Measurements from ENCODE around the gene CASP10. TPM values are rescaled to one million over a fixed set of nuclear protein-coding genes. Genes with fewer than 3 reads are reported as not detected.

CASP10 gene
- total RNA-seq, 2 donors from 2014 or later, result 10.3 to 12.3 TPM

DNA sequence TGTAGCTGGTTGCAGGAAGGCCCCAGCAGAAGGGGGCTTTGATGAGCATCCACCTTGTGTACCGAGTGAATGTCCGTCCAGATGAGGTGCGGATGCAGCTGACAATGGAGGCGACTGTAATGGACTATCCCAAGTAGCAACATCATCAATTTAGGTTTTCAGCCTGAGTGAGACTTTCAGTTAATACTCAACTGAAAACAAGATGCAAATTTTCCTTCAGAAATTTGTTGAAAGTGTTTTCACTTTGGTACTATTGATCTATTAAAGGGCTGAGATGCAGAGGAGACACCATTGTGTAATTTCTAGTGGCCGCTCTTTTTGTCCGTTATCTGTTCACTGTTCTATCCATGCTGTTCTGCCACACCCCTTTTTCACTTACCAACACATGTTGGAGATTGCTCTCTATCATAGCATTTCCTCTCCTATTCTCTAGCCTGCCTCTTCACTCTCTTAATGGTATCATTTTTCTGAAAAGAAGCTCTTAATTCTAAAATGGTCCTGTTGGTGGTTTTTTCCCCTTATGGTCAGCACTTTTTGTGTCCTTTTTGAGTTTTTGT lies 65.4 kb downstream of the CASP10 start:
- Histone ChIP-seq H3K27me3 (replicated peaks; ENCODE audit: insufficient read depth) (no peaks in the 10 kb centered on the region), H3K27ac (no peak overlapping the region), H3K9me3 (no peaks in the 10 kb centered on the region), H3K4me1 (ENCODE audit: control insufficient read depth in 1 of 2, low read depth in 2 of 2) (no peaks in the 10 kb centered on the region), H3K36me3 (no peaks in the 10 kb centered on the region), H3K4me3 (no peak overlapping the region)
- ATAC-seq (ENCODE audit: insufficient number of reproducible peaks, low FRiP score, low read depth) (no peak), DNase-seq (ENCODE audit: low spot score) (no peak)
- TF ChIP-seq, protein P1, sequence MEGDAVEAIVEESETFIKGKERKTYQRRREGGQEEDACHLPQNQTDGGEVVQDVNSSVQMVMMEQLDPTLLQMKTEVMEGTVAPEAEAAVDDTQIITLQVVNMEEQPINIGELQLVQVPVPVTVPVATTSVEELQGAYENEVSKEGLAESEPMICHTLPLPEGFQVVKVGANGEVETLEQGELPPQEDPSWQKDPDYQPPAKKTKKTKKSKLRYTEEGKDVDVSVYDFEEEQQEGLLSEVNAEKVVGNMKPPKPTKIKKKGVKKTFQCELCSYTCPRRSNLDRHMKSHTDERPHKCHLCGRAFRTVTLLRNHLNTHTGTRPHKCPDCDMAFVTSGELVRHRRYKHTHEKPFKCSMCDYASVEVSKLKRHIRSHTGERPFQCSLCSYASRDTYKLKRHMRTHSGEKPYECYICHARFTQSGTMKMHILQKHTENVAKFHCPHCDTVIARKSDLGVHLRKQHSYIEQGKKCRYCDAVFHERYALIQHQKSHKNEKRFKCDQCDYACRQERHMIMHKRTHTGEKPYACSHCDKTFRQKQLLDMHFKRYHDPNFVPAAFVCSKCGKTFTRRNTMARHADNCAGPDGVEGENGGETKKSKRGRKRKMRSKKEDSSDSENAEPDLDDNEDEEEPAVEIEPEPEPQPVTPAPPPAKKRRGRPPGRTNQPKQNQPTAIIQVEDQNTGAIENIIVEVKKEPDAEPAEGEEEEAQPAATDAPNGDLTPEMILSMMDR (IDR thresholded peaks at IDR 0.05), result no peak

DNA sequence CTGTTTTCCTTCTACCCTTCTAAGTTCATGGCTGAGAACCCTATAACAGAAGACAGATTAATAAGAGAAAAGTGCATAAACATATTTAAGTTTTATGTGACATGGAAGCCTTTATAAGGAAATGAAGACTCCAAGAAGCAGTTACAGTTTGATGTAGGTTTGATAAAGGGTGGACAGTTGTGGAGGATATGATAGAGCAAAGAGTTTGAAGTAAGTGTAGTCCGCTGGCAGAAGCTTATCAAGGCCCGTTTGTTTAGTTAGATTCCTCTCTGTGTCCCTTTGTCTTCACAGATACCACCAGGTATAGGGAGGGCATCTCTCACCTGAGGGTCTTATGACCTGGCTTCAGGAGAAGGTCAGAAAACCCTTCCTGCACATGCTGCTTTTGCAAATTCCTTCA lies 66.9 kb downstream of the CASP10 start:
- ATAC-seq (ENCODE audit: insufficient number of reproducible peaks, low FRiP score, low read depth) (no peak), DNase-seq (ENCODE audit: low spot score) (no peak)
- H3K36me3 ChIP-seq, result no peaks in the 10 kb centered on the region
- H3K9me3 ChIP-seq, result no peaks in the 10 kb centered on the region
- no peaks in the 10 kb centered on the region for H3K27me3 ChIP-seq (replicated peaks; ENCODE audit: insufficient read depth)
- H3K4me3 ChIP-seq, result no peak overlapping the region
- H3K27ac ChIP-seq, result no peak overlapping the region
- TF ChIP-seq, protein P1 (IDR thresholded peaks at IDR 0.05), result no peak
- peaks cover 2 to 3% of the 10 kb centered on the region in 2 donors for H3K4me1 ChIP-seq (ENCODE audit: control insufficient read depth in 1 of 2, low read depth in 2 of 2)

DNA sequence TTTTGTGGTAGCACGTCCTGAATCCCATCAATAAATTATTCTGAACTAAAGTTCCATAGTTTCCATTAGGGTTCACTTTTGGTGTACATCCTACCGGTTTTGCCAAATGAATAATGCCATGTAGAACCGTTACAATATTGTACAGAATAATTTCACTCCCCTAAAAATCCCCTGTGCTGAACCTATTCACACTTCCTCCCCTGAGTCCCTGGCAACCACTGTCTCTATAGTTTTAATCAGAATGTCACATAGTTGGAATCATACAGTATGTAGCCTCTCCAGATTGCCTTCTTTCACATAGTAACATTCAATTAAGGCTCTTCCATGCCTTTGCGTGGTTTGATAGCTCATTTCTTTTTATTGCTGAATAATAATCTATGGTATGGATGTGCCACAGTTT lies 67.8 kb downstream of the CASP10 start:
- Histone ChIP-seq H3K36me3 (no peaks in the 10 kb centered on the region), H3K27ac (no peak overlapping the region), H3K9me3 (no peaks in the 10 kb centered on the region), H3K27me3 (replicated peaks; ENCODE audit: insufficient read depth) (no peaks in the 10 kb centered on the region), H3K4me1 (ENCODE audit: control insufficient read depth in 1 of 2, low read depth in 2 of 2) (peaks cover 2 to 3% of the 10 kb centered on the region in 2 donors), H3K4me3 (no peak overlapping the region)
- TF ChIP-seq, protein P1 (IDR thresholded peaks at IDR 0.05), result no peak
- DNase-seq (ENCODE audit: low spot score) (no peak), ATAC-seq (ENCODE audit: insufficient number of reproducible peaks, low FRiP score, low read depth) (no peak)

DNA sequence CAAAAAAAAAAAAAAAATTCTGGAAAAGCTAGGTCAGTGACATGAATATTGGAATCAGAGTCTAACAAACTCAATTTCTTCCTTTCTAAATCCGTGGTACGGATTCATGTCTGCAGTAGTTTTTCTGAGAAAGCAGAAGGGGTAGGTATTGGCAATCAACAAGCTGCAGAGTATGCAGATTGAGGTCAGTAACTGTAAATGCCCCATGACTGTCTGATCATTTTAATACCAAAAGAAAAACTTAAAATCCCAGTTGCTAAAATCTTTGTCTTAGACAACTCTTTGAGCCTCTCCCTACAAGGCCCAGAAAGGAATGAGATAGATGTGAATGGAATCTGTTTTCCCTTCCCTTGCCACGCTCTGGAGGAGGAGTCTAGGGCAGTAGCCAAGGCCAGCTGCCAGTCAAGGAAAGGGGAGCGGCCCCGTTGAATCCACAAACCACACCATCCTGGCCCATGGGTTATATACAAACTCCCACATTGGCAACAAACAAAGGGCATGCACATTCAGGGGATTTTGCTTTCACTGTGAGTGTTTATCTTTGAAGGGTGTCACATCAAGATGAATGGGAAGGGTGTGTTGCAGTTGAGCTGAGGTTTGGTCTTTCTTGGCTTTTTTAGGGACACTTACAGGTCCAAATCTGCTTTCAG lies 71.3 kb downstream of the CASP10 start:
- H3K4me3 ChIP-seq, result no peak overlapping the region
- TF ChIP-seq, protein P1 (IDR thresholded peaks at IDR 0.05), result no peak
- H3K27me3 ChIP-seq (replicated peaks; ENCODE audit: insufficient read depth), result no peaks in the 10 kb centered on the region
- H3K36me3 ChIP-seq, result no peaks in the 10 kb centered on the region
- peaks cover 7 to 11% of the 10 kb centered on the region in 2 donors for H3K4me1 ChIP-seq (ENCODE audit: control insufficient read depth in 1 of 2, low read depth in 2 of 2)
- ATAC-seq (ENCODE audit: insufficient number of reproducible peaks, low FRiP score, low read depth) (no peak), DNase-seq (ENCODE audit: low spot score) (no peak)
- H3K9me3 ChIP-seq, result no peaks in the 10 kb centered on the region
- no peak overlapping the region for H3K27ac ChIP-seq

DNA sequence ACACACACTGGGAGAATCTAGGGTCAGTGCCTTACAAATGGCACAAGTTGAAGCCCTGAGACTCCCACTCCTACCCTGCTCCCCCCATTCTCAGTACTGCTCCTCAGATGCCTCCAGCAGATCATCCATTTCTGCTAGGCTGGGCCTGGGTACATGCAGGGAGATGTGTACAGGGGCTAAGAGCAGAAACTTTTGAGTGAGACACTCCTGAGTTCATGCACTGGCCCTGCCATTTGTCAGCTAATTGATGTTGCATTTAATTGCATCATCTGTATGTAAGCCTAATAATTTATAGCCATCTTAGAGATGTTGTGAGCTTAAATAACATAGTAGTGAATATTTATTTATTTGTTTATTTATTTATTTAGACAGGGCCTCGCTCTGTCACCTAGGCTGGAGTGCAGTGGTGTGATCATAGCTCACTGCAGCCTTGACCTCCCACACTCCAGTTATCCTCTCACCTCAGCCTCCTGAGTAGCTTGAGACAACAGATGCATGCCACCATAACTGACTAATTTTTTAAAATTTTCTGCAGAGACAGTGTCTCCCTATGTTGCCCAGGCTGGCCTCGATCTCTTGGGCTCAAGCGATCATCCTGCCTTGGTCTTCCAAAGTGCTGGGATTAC lies 72.6 kb downstream of the CASP10 start:
- Histone ChIP-seq H3K27ac (no peak overlapping the region), H3K27me3 (replicated peaks; ENCODE audit: insufficient read depth) (no peaks in the 10 kb centered on the region), H3K36me3 (no peaks in the 10 kb centered on the region), H3K4me1 (ENCODE audit: control insufficient read depth in 1 of 2, low read depth in 2 of 2) (peaks cover 12 to 20% of the 10 kb centered on the region in 2 donors), H3K9me3 (no peaks in the 10 kb centered on the region), H3K4me3 (no peak overlapping the region)
- ATAC-seq (ENCODE audit: insufficient number of reproducible peaks, low FRiP score, low read depth) (no peak), DNase-seq (ENCODE audit: low spot score) (no peak)
- TF ChIP-seq, protein P1 (IDR thresholded peaks at IDR 0.05), result no peak
